ENCODE data around the gene TEAD2.

TEAD2 gene

GRCh38 chr19:49398001-49398615, 35.9 kb upstream of the TEAD2 start:
- TF ChIP-seq TAF1 (IDR thresholded peaks at IDR 0.05; ENCODE audit: low read depth) (no peak), RAD21 (IDR thresholded peaks at IDR 0.05; ENCODE audit: low read depth) (no peak), YY1 (IDR thresholded peaks at IDR 0.05; ENCODE audit: low read depth) (no peak), CEBPB (IDR thresholded peaks at IDR 0.05) (no peak), REST (IDR thresholded peaks at IDR 0.05; ENCODE audit: low read depth) (no peak), TEAD4 (IDR thresholded peaks at IDR 0.05) (no peak), FOXM1 (IDR thresholded peaks at IDR 0.05; ENCODE audit: borderline replicate concordance, low read depth) (no peak), EP300 (IDR thresholded peaks at IDR 0.05; ENCODE audit: borderline replicate concordance) (no peak), CREB1 (IDR thresholded peaks at IDR 0.05; ENCODE audit: low read depth) (no peak), NFIC (IDR thresholded peaks at IDR 0.05) (no peak), ZBTB7A (IDR thresholded peaks at IDR 0.05; ENCODE audit: low read depth) (no peak), EGR1 (IDR thresholded peaks at IDR 0.05) (no peak), TCF12 (IDR thresholded peaks at IDR 0.05; ENCODE audit: low read depth) (no peak)
- TF ChIP-seq, protein P1, sequence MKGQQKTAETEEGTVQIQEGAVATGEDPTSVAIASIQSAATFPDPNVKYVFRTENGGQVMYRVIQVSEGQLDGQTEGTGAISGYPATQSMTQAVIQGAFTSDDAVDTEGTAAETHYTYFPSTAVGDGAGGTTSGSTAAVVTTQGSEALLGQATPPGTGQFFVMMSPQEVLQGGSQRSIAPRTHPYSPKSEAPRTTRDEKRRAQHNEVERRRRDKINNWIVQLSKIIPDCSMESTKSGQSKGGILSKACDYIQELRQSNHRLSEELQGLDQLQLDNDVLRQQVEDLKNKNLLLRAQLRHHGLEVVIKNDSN (IDR thresholded peaks at IDR 0.05): no peak
- TF ChIP-seq, protein P2, sequence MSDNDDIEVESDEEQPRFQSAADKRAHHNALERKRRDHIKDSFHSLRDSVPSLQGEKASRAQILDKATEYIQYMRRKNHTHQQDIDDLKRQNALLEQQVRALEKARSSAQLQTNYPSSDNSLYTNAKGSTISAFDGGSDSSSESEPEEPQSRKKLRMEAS (IDR thresholded peaks at IDR 0.05): no peak

DNA sequence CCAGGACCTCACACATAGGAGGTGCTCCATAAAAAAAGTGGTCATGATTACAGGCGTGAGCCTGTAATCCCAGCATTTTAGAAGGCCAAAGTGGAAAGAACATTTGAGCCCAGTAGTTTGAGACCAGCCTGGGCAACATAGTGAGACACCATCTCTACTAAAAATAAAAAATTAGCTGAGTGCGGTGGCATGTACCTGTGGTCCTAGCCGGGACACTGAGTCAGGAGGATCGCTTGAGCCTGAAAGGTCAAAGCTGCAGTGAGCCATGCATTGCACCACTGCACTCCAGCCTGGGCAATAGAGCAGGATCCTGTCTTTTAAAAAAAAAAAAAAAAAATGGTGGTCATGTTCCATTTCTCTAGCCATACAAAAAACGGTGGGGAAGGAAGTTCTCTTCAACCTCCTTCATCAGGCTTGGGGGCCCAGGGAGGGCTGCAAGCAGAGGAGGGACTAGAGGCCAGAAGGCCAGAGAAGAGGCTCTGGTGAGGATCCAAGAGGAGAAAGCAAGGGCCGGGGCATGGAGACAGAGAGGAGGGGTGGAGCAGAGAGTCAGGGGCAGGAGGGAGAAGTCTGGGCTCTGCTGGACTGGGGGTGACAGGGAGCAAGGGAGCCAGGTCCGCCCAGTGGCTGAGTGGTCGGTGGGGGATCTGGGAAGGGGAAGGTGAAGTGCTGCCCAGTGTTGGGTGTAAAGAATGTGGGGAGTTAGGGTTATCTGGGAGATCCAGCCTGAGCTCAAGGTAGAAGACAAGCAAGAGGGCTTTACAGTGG, 34.7 kb upstream of the TEAD2 start:
- TF ChIP-seq CEBPB (IDR thresholded peaks at IDR 0.05) (no peak), EP300 (IDR thresholded peaks at IDR 0.05; ENCODE audit: borderline replicate concordance) (no peak), REST (IDR thresholded peaks at IDR 0.05; ENCODE audit: low read depth) (no peak), TAF1 (IDR thresholded peaks at IDR 0.05; ENCODE audit: low read depth) (no peak), FOXM1 (IDR thresholded peaks at IDR 0.05; ENCODE audit: borderline replicate concordance, low read depth) (no peak), ZBTB7A (IDR thresholded peaks at IDR 0.05; ENCODE audit: low read depth) (no peak), TEAD4 (IDR thresholded peaks at IDR 0.05) (no peak), TCF12 (IDR thresholded peaks at IDR 0.05; ENCODE audit: low read depth) (no peak), EGR1 (IDR thresholded peaks at IDR 0.05) (no peak), YY1 (IDR thresholded peaks at IDR 0.05; ENCODE audit: low read depth) (no peak), RAD21 (IDR thresholded peaks at IDR 0.05; ENCODE audit: low read depth) (no peak), CREB1 (IDR thresholded peaks at IDR 0.05; ENCODE audit: low read depth) (no peak)
- TF ChIP-seq, protein P2 (IDR thresholded peaks at IDR 0.05): no peak
- TF ChIP-seq, protein P1 (IDR thresholded peaks at IDR 0.05): no peak

GRCh38 chr19:49395581-49396407, 33.6 kb upstream of the TEAD2 start:
- TF ChIP-seq EGR1 (IDR thresholded peaks at IDR 0.05) (no peak), CEBPB (IDR thresholded peaks at IDR 0.05) (peak; percentile 37), ZBTB7A (IDR thresholded peaks at IDR 0.05; ENCODE audit: low read depth) (no peak), TAF1 (IDR thresholded peaks at IDR 0.05; ENCODE audit: low read depth) (no peak)
- TF ChIP-seq, protein P1 (IDR thresholded peaks at IDR 0.05): no peak

DNA sequence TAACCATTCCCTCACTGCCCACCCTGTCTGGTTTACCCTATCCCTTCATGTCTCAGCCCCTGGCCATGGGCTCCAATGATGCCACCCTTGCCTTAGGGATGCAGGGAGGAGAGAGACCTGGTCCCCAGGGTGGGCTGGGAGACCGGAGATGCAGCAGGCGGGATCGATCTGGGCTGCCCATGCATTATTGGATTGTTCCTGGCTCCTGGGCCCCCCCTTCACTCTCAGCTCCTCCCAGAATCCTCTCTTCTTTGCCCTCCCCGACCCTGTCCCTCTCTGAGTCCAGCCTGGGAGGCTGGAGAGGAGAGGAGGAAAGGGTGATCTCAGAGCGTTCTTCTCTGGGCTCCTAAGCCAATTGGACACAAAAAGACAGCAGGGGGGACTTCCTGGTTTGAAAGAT, 31.7 kb upstream of the TEAD2 start:
- TF ChIP-seq EGR1 (IDR thresholded peaks at IDR 0.05) (no peak), TAF1 (IDR thresholded peaks at IDR 0.05; ENCODE audit: low read depth) (no peak), EP300 (IDR thresholded peaks at IDR 0.05; ENCODE audit: borderline replicate concordance) (no peak), CREB1 (IDR thresholded peaks at IDR 0.05; ENCODE audit: low read depth) (no peak), REST (IDR thresholded peaks at IDR 0.05; ENCODE audit: low read depth) (no peak), NFIC (IDR thresholded peaks at IDR 0.05) (no peak), ZBTB7A (IDR thresholded peaks at IDR 0.05; ENCODE audit: low read depth) (no peak), TEAD4 (IDR thresholded peaks at IDR 0.05) (no peak), FOXM1 (IDR thresholded peaks at IDR 0.05; ENCODE audit: borderline replicate concordance, low read depth) (no peak), RAD21 (IDR thresholded peaks at IDR 0.05; ENCODE audit: low read depth) (no peak), YY1 (IDR thresholded peaks at IDR 0.05; ENCODE audit: low read depth) (no peak), CEBPB (IDR thresholded peaks at IDR 0.05) (no peak)
- TF ChIP-seq, protein P2 (IDR thresholded peaks at IDR 0.05): no peak
- TF ChIP-seq, protein P1 (IDR thresholded peaks at IDR 0.05): no peak
